HepG2 (cell line): Measurements from ENCODE around the gene MTHFD1. TPM values are rescaled to one million over a fixed set of nuclear protein-coding genes. Genes with fewer than 3 reads are reported as not detected.
A peak's percentile ranks its signal among the peaks of the same experiment; 100 is the strongest.

Source experiments
- EP300 ChIP-seq, 3 experiments: sonication (generic) in 1 of 3; formaldehyde crosslinking in 1 of 3; IDR thresholded peaks; 2 replicates each; pipeline versions ENCODE4 v1.5.1 to v1.6.1; 2011 to 2020; ENCODE audit warnings: low read depth in 2 of 3, low read length in 2 of 3, borderline replicate concordance in 1 of 3, improper control_type of control experiment in 1 of 3, mild to moderate bottlenecking in 1 of 3, missing genetic modification reagents in 1 of 3, moderate library complexity in 1 of 3
- MEF2D ChIP-seq: sonication (generic); formaldehyde crosslinking; IDR thresholded peaks from 2 replicates; pipeline ENCODE4 v1.5.1; 2020; ENCODE audit warnings: mild to moderate bottlenecking, missing genetic modification reagents
- NR2C2 ChIP-seq: sonication (generic); formaldehyde crosslinking; IDR thresholded peaks from 2 replicates; pipeline ENCODE4 v1.4.0; 2020; ENCODE audit warnings: missing genetic modification reagents, mild to moderate bottlenecking, moderate library complexity, borderline replicate concordance
- PHF5A ChIP-seq: IDR thresholded peaks from one replicate; pipeline ENCODE4 v1.6.1; 2018; ENCODE audit warnings: low read depth, missing genetic modification reagents; ENCODE audit not compliant: unreplicated experiment
- RNF2 ChIP-seq: fragments of 450-650 bp; conservative IDR thresholded peaks from 2 replicates; pipeline ENCODE4 v1.6.1; 2016; ENCODE audit warnings: low read depth
- TBL1XR1 ChIP-seq: fragments of 150-350 bp; IDR thresholded peaks from 2 replicates; pipeline ENCODE4 v1.6.1; 2014; ENCODE audit warnings: borderline replicate concordance, low read length; ENCODE audit not compliant: partially characterized antibody
- USF2 ChIP-seq, 2 experiments: sonication (generic) in 1 of 2; formaldehyde crosslinking in 1 of 2; IDR thresholded peaks; 2 replicates each; pipeline versions ENCODE4 v1.5.1 to v1.6.1; 2011 to 2020; ENCODE audit warnings: borderline replicate concordance in 1 of 2, low read depth in 1 of 2, low read length in 1 of 2, mild to moderate bottlenecking in 1 of 2, missing genetic modification reagents in 1 of 2, moderate library complexity in 1 of 2
- ZKSCAN5 ChIP-seq: sonication (generic); formaldehyde crosslinking; IDR thresholded peaks from 2 replicates; pipeline ENCODE4 v1.5.1; 2020; ENCODE audit warnings: mild to moderate bottlenecking, missing genetic modification reagents
- ZNF124 ChIP-seq: sonication (generic); formaldehyde crosslinking; IDR thresholded peaks from 2 replicates; pipeline ENCODE4 v1.4.0; 2020; ENCODE audit warnings: missing genetic modification reagents
- ZNF646 ChIP-seq: sonication (generic); formaldehyde crosslinking; IDR thresholded peaks from 2 replicates; pipeline ENCODE4 v1.9.0; 2021; ENCODE audit warnings: mild to moderate bottlenecking, missing genetic modification reagents
- ZNF768 ChIP-seq: sonication (generic); formaldehyde crosslinking; IDR thresholded peaks from 2 replicates; pipeline ENCODE4 v1.4.0; 2020; ENCODE audit warnings: missing genetic modification reagents
- ZNF839 ChIP-seq: sonication (generic); formaldehyde crosslinking; IDR thresholded peaks from 2 replicates; pipeline ENCODE4 v1.4.0; 2020; ENCODE audit warnings: missing genetic modification reagents, mild to moderate bottlenecking, borderline replicate concordance
- ZSCAN12 ChIP-seq: sonication (generic); formaldehyde crosslinking; IDR thresholded peaks from 2 replicates; pipeline ENCODE4 v1.9.0; 2021; ENCODE audit warnings: mild to moderate bottlenecking, missing genetic modification reagents
- polyA plus RNA-seq, 8 experiments: library from polyadenylated mRNA; depleted of rRNA in 3 of 8; stranded (reverse) in 7 of 8; unstranded in 1 of 8; fragments of >200 nt; fragmentation: Illumina TruSeq in 4 of 8; extraction: Trizol in 4 of 8; gene quantifications; 2 replicates each; pipeline versions ENCODE4 v1.2.1 to v1.2.3, GENCODE V29; 2011 to 2016; ENCODE audit warnings: low read depth in 4 of 8, missing spikeins in 1 of 8, mixed read lengths in 1 of 8; ENCODE audit not compliant: insufficient read depth in 1 of 8
- total RNA-seq, 5 experiments: library from RNA; depleted of rRNA; stranded (reverse); fragments of >200 nt; fragmentation: Illumina TruSeq; extraction: Trizol; gene quantifications; 2 replicates each; pipeline ENCODE4 v1.2.3, GENCODE V29; 2016; ENCODE audit warnings: low read depth in 1 of 5
- TF ChIP-seq, protein P1 (sequence below): sonication (generic); formaldehyde crosslinking; IDR thresholded peaks from 2 replicates; pipeline ENCODE4 v1.8.1; 2023; ENCODE audit warnings: mild to moderate bottlenecking, missing genetic modification reagents

The MTHFD1 gene
- total and polyA plus RNA-seq, 2 of the 13 experiments (the other 11 are each of a cell fraction or from before 2014, with no cell fraction given) = 31.0 to 106 TPM

GRCh38 chr14:64387782-64388532, at the start of gene MTHFD1 (continued):
- 0 out of 2 replicates have a peak, but pooled peaks have one; percentile 10 for TF ChIP-seq USF2 (IDR thresholded peaks at IDR 0.05; ENCODE audit: low read depth, low read length)
- peak; percentile 56; the same call in 1 of the 2 replicates for TF ChIP-seq USF2 (CRISPR knock-in tag; IDR thresholded peaks at IDR 0.05; ENCODE audit: borderline replicate concordance)
- no peak for TF ChIP-seq PHF5A (CRISPR knock-in tag)
- TF ChIP-seq ZSCAN12 (CRISPR knock-in tag) = no peak
- no peak for TF ChIP-seq TBL1XR1
- peak; percentile 26; the same call in 1 of the 2 replicates for TF ChIP-seq NR2C2
- no peak for TF ChIP-seq EP300 (IDR thresholded peaks at IDR 0.05; ENCODE audit: low read depth in 2 of 2, low read length in 2 of 2)
- TF ChIP-seq EP300 (CRISPR knock-in tag; IDR thresholded peaks at IDR 0.05; ENCODE audit: borderline replicate concordance) = peak; percentile 31; the same call in 1 of the 2 replicates
- TF ChIP-seq MEF2D (CRISPR knock-in tag) = peak; percentile 90
- TF ChIP-seq ZNF124 = no peak
- no peak for TF ChIP-seq ZNF839
- peak; percentile 97 for TF ChIP-seq RNF2
- TF ChIP-seq, protein P1, sequence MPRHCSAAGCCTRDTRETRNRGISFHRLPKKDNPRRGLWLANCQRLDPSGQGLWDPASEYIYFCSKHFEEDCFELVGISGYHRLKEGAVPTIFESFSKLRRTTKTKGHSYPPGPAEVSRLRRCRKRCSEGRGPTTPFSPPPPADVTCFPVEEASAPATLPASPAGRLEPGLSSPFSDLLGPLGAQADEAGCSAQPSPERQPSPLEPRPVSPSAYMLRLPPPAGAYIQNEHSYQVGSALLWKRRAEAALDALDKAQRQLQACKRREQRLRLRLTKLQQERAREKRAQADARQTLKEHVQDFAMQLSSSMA = peak; percentile 97
- TF ChIP-seq ZNF768 (CRISPR knock-in tag) = peak; percentile 31; the same call in 1 of the 2 replicates
- TF ChIP-seq ZNF646 = no peak
- TF ChIP-seq ZKSCAN5 (CRISPR knock-in tag) = no peak
